Activated T-helper 1 cell treated with anti-CD3 and anti-CD28 coated beads, Interleukin-12 subunit alpha, Interleukin-12 subunit beta, Interleukin-2, Interleukin-4 antibody, amounts not matched to agents 30 ng/mL and 10 ng/mL and 1 ng/mL, durations not matched to agents 14 hours and 24 hours and 36 hours (primary cell): Measurements from ENCODE around the gene SMARCD3. TPM values are rescaled to one million over a fixed set of nuclear protein-coding genes. Genes with fewer than 3 reads are reported as not detected.

Source experiments
- DNase-seq: peaks from one replicate; pipeline ENCODE4 v3.0.0; 2021; ENCODE audit warnings: low spot score
- H3K27ac Mint-ChIP-seq: one replicate; pipeline ENCODE4 v1.8.0; 2021; ENCODE audit warnings: mild to moderate bottlenecking, mixed read lengths
- H3K27me3 Mint-ChIP-seq: one replicate; pipeline ENCODE4 v1.8.0; 2022; ENCODE audit warnings: mild to moderate bottlenecking, moderate library complexity, mixed read lengths; ENCODE audit not compliant: insufficient read depth
- H3K36me3 Mint-ChIP-seq: one replicate; pipeline ENCODE4 v1.8.0; 2021; ENCODE audit warnings: low read depth, mixed read lengths
- H3K4me1 Mint-ChIP-seq: one replicate; pipeline ENCODE4 v1.8.0; 2021; ENCODE audit warnings: low read depth, mixed read lengths
- H3K4me3 Mint-ChIP-seq: one replicate; pipeline ENCODE4 v1.8.0; 2021; ENCODE audit warnings: mild to moderate bottlenecking, moderate library complexity, mixed read lengths
- H3K9me3 Mint-ChIP-seq: one replicate; pipeline ENCODE4 v1.8.0; 2021; ENCODE audit warnings: mixed read lengths
- intact Hi-C: fragments of 100-400 bp; cut with micrococcal nuclease; formaldehyde crosslinking; loops from one replicate; pipeline ENCODE4 v1.15.1; 2024
- total RNA-seq: library from RNA; stranded (reverse); gene quantifications from 2 replicates; pipeline ENCODE4 v1.2.3, GENCODE V29; 2022

SMARCD3 gene
- total RNA-seq, result 2.4 and 3.1 TPM in 2 replicates

- peaks cover 64% of the 10 kb centered on the region for H3K27me3 Mint-ChIP-seq
- DNase-seq, result no peak
- intact Hi-C loops, result loop anchor here (5.0 kb wide), 1 partner anchor 269 kb away; the partner anchor contains the start of gene RHEB
- peaks cover 28% of the 10 kb centered on the region for H3K4me1 Mint-ChIP-seq
- peak within 1 kb of the TSS; percentile 5 for H3K27ac Mint-ChIP-seq
- no peaks in the 10 kb centered on the region for H3K9me3 Mint-ChIP-seq
- H3K36me3 Mint-ChIP-seq, result peaks cover 2% of the 10 kb centered on the region
- peak within 1 kb of the TSS; percentile 54 for H3K4me3 Mint-ChIP-seq
Observed at GRCh38 chr7:151248346-151249033, at the start of gene SMARCD3. SMARCD3 (minus strand) TSS chr7:151248694; CDS start chr7:151248562, 132 bp downstream.

GRCh38 chr7:151296202-151296992 lies 47.9 kb upstream of the SMARCD3 start:
- no peaks in the 10 kb centered on the region for H3K36me3 Mint-ChIP-seq
- H3K4me1 Mint-ChIP-seq, result no peaks in the 10 kb centered on the region
- peaks cover 18% of the 10 kb centered on the region for H3K27me3 Mint-ChIP-seq
- H3K9me3 Mint-ChIP-seq, result peaks cover 8% of the 10 kb centered on the region
- intact Hi-C loops, result no loop called here
- DNase-seq, result no peak
- H3K27ac Mint-ChIP-seq, result no peak overlapping the region
- no peak overlapping the region for H3K4me3 Mint-ChIP-seq

GRCh38 chr7:151292850-151293249 lies 44.4 kb upstream of the SMARCD3 start:
- no peak for DNase-seq
- H3K27me3 Mint-ChIP-seq, result peaks cover 23% of the 10 kb centered on the region
- peaks cover 8% of the 10 kb centered on the region for H3K9me3 Mint-ChIP-seq
- no peak overlapping the region for H3K4me3 Mint-ChIP-seq
- H3K36me3 Mint-ChIP-seq, result no peaks in the 10 kb centered on the region
- intact Hi-C loops, result no loop called here
- H3K27ac Mint-ChIP-seq, result no peak overlapping the region
- H3K4me1 Mint-ChIP-seq, result no peaks in the 10 kb centered on the region

- intact Hi-C loops, result no loop called here
- H3K9me3 Mint-ChIP-seq, result peaks cover 4% of the 10 kb centered on the region
- DNase-seq, result no peak
Observed at GRCh38 chr7:151291206-151291605, 42.7 kb upstream of the SMARCD3 start.

GRCh38 chr7:151290355-151290760 lies 41.9 kb upstream of the SMARCD3 start:
- Mint-ChIP-seq H3K4me3 (no peak overlapping the region), H3K36me3 (no peaks in the 10 kb centered on the region), H3K27me3 (peaks cover 16% of the 10 kb centered on the region), H3K9me3 (no peaks in the 10 kb centered on the region), H3K27ac (no peak overlapping the region), H3K4me1 (no peaks in the 10 kb centered on the region)
- DNase-seq, result no peak
- intact Hi-C loops, result no loop called here

More at GRCh38 chr7:151291206-151291605, 42.7 kb upstream of the SMARCD3 start:
- no peak overlapping the region for H3K27ac Mint-ChIP-seq
- no peaks in the 10 kb centered on the region for H3K36me3 Mint-ChIP-seq
- H3K4me1 Mint-ChIP-seq, result no peaks in the 10 kb centered on the region
- H3K4me3 Mint-ChIP-seq, result no peak overlapping the region
- H3K27me3 Mint-ChIP-seq, result peaks cover 20% of the 10 kb centered on the region

GRCh38 chr7:151289891-151290290 lies 41.4 kb upstream of the SMARCD3 start:
- Mint-ChIP-seq H3K4me3 (no peak overlapping the region), H3K4me1 (no peaks in the 10 kb centered on the region), H3K27ac (no peak overlapping the region), H3K27me3 (peaks cover 16% of the 10 kb centered on the region), H3K9me3 (no peaks in the 10 kb centered on the region), H3K36me3 (no peaks in the 10 kb centered on the region)
- intact Hi-C loops, result no loop called here
- DNase-seq, result no peak

GRCh38 chr7:151286148-151286547 lies 37.7 kb upstream of the SMARCD3 start:
- no peaks in the 10 kb centered on the region for H3K4me1 Mint-ChIP-seq
- H3K36me3 Mint-ChIP-seq, result no peaks in the 10 kb centered on the region
- peaks cover 21% of the 10 kb centered on the region for H3K27me3 Mint-ChIP-seq
- H3K9me3 Mint-ChIP-seq, result no peaks in the 10 kb centered on the region
- intact Hi-C loops, result loop anchor here (1.0 kb wide), 1 partner anchor 9 kb away; no protein-coding TSS in a partner anchor
- H3K4me3 Mint-ChIP-seq, result no peak overlapping the region
- H3K27ac Mint-ChIP-seq, result no peak overlapping the region
- no peak for DNase-seq

GRCh38 chr7:151283302-151283701 lies 34.8 kb upstream of the SMARCD3 start:
- Mint-ChIP-seq H3K36me3 (no peaks in the 10 kb centered on the region), H3K4me3 (no peak overlapping the region), H3K27ac (no peak overlapping the region), H3K9me3 (no peaks in the 10 kb centered on the region), H3K4me1 (no peaks in the 10 kb centered on the region), H3K27me3 (peaks cover 22% of the 10 kb centered on the region)
- no peak for DNase-seq
- intact Hi-C loops, result no loop called here

GRCh38 chr7:151282111-151282510 lies 33.6 kb upstream of the SMARCD3 start:
- no peaks in the 10 kb centered on the region for H3K9me3 Mint-ChIP-seq
- peaks cover 26% of the 10 kb centered on the region for H3K27me3 Mint-ChIP-seq
- H3K4me3 Mint-ChIP-seq, result no peak overlapping the region
- intact Hi-C loops, result no loop called here
- DNase-seq, result no peak
- no peaks in the 10 kb centered on the region for H3K36me3 Mint-ChIP-seq
- no peak overlapping the region for H3K27ac Mint-ChIP-seq
- peaks cover 6% of the 10 kb centered on the region for H3K4me1 Mint-ChIP-seq

GRCh38 chr7:151281686-151282085 lies 33.2 kb upstream of the SMARCD3 start:
- H3K27me3 Mint-ChIP-seq, result peaks cover 27% of the 10 kb centered on the region
- DNase-seq, result no peak
- H3K27ac Mint-ChIP-seq, result no peak overlapping the region
- H3K9me3 Mint-ChIP-seq, result no peaks in the 10 kb centered on the region
- H3K36me3 Mint-ChIP-seq, result no peaks in the 10 kb centered on the region
- intact Hi-C loops, result no loop called here
- H3K4me1 Mint-ChIP-seq, result peaks cover 8% of the 10 kb centered on the region
- no peak overlapping the region for H3K4me3 Mint-ChIP-seq

- no peak for DNase-seq
- H3K27me3 Mint-ChIP-seq, result peaks cover 29% of the 10 kb centered on the region
- no peak overlapping the region for H3K27ac Mint-ChIP-seq
- H3K4me1 Mint-ChIP-seq, result peaks cover 16% of the 10 kb centered on the region
- H3K9me3 Mint-ChIP-seq, result no peaks in the 10 kb centered on the region
- intact Hi-C loops, result no loop called here
- no peak overlapping the region for H3K4me3 Mint-ChIP-seq
- H3K36me3 Mint-ChIP-seq, result no peaks in the 10 kb centered on the region
Observed at GRCh38 chr7:151280388-151281019, 32.0 kb upstream of the SMARCD3 start.

- Mint-ChIP-seq H3K4me1 (peaks cover 16% of the 10 kb centered on the region), H3K27ac (no peak overlapping the region), H3K27me3 (peaks cover 33% of the 10 kb centered on the region), H3K9me3 (no peaks in the 10 kb centered on the region), H3K4me3 (no peak overlapping the region), H3K36me3 (no peaks in the 10 kb centered on the region)
- intact Hi-C loops, result no loop called here
- DNase-seq, result no peak
Observed at GRCh38 chr7:151279868-151280267, 31.4 kb upstream of the SMARCD3 start.

- H3K27ac Mint-ChIP-seq, result no peak overlapping the region
- H3K4me3 Mint-ChIP-seq, result peak overlapping the region; percentile 45
- peaks cover 16% of the 10 kb centered on the region for H3K4me1 Mint-ChIP-seq
- peaks cover 36% of the 10 kb centered on the region for H3K27me3 Mint-ChIP-seq
- H3K9me3 Mint-ChIP-seq, result no peaks in the 10 kb centered on the region
- no peaks in the 10 kb centered on the region for H3K36me3 Mint-ChIP-seq
- DNase-seq, result no peak
- intact Hi-C loops, result no loop called here
Observed at GRCh38 chr7:151278949-151279348, 30.5 kb upstream of the SMARCD3 start.
